Colon (tissue), 2 donors: ENCODE data around the gene PKM.

Experiments used
- FAIRE-seq: peaks from 2 replicates; lab custom pipeline; 2012; peaks lifted over from hg19 to GRCh38; lab: Jason Lieb, UNC
- donor health status: control.
- donor health status: control.

PKM gene

DNA sequence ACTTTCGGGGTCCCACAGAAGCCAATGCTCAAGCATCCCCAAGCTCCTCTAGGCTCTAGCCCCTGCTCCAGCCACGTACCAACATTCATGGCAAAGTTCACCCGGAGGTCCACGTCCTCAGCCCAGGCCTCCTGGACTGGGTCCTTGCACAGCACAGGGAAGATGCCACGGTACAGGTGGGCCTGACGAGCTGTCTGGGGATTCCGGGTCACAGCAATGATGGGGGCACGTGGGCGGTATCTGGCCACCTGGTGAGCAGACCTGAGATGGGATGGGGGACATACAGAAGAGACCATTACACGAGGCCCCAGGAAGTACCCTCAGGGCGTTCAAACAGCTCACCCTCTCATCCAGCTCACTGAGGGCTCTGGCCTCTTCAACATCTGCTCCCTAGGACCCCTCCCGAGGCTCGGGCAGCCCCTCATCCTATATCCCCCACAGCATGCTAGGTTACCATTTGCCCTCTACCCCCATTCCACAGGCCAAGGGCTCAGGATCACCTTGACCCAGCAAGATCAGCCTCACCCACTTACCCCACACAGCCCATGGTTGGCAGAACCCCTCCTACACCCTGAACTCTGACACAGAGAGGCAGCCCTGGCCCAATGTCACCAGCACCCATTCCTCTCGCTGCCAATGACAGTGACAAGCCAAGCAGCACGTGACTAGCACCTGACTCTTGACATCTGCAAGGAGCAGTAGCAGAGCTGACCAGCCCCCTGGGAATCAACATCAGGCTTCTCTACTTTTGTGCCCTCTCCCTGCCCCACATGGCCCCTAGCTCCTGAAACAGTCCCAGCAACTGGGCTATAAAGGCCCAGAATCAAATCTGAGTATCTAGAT lies 30.4 kb downstream of the PKM start:
- no peak for FAIRE-seq

DNA sequence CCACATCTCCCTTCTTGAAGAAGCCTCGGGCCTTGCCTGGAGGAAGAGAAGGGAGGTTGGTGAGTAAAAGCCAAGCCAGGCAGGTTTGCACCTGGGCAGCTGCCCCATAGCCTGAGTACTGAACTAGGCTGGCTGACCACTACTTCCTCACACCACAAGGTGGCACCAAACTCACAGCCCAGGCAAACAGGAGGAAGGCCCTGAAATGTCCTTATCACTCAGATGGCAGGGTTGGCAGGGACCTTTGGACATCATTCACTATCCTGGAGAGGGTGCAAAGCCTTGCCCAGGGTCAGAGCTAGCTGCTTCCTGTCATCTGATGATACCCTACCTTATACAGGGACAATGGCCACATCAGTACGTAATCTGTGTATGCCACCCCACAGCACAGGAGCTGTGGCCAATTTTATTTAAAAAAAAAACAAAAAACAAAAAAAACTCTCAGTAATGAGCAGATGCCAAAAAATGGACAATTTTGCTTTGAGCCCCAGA lies 31.2 kb downstream of the PKM start:
- no peak for FAIRE-seq

DNA sequence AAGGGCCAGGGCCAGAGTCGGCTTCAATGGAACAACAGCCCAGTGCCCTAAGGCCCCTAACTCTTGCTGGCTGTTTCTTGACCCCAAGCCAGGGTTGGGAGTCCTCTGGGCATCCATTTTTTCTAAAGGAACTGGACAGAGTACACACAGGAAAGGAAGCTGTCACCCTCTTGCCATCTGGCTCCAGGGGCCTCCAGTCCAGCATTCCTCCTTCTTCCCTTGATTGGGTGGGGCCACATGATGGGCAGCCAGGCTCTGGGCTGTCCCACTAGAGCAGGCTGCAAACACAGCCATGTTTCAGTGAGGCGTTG lies 31.8 kb downstream of the PKM start:
- FAIRE-seq: no peak

DNA sequence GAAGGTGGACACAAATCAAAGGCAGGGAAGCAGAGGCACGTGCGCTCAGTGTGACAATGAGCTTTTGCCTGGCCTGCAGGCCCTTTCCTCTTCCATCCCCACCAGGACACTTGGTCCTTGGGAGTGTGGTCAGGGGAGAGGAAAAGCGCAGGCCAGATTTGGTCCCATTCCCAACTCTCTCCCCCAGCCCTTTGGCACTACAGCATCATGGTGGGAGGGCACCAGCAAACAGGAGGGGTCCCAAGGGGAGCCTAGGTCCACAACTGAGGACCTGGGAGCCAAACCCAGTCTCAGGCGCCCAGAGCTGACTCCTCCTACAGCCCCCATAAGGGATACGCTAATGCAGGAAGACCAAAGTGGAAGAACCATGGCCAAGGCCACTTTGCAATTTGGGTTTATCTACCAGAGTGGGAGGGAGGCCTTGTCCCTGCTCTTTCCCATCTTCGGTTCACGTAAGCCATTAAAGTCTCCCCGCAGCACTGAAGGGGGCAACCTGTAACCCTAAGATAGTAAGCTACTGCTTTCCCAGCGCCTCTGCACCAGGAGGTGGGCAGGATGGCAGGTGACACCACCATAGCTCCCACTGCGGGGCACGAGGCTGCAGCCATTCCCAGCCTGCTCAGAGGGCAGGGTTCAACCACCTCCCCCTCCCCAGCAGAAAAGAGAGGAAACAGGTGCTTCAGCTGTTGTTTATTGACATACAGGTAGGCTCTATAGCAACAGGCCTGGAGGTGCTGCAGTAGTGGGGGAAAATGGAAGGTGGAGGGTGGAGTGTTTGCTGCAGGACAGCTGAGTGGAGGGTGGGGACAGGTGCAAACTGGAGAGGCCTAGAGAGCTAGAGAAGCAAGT lies 32.4 kb downstream of the PKM start:
- no peak for FAIRE-seq

DNA sequence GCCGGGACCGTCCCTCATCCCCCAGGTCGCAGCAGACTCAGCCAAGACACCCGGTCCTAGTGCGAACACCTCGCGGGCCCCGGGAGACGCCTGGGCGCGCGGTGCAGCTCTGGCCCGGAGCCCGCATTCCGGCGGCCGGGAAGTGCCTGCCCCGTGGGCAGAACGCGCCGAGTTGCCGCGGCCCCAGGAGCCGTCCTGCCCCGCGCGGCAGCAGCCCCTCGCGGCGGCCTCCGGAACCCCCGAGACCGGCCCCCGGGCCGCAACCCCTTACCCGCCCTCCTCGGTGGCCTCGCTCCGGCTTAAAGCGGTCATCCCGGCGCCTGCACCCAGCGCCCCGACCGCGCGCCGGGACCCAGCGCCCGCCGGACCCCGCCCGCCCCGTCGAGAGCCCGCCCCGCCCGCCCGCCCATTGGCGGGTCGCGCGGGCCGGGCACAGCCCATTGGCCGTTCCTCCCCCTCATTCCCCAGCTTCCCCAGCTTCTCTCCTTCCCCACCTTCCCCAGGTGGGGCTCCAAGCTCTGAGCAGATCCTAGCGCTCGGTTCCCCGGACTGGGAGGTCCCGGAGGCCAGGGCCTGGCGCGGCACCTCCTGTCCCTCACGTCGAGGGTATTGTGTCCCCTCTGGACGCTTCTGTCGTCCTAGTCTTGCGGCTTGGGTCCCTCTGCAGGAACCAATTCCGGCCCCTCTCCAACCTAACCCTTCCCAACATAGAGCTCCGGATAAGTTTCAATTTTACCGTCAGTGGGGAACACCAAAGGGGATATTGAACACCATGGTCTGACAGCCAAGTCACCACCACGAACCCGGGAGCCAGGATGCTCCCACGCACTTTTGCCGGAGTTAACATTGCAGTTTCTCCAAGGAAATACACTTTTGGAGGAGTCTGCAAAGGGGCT lies 33.3 kb downstream of the PKM start, which contains the start of gene GRAMD2A:
Gene GRAMD2A (minus strand): TSS at position 328 of the 896 bp plus-strand sequence.
- FAIRE-seq: no peak

DNA sequence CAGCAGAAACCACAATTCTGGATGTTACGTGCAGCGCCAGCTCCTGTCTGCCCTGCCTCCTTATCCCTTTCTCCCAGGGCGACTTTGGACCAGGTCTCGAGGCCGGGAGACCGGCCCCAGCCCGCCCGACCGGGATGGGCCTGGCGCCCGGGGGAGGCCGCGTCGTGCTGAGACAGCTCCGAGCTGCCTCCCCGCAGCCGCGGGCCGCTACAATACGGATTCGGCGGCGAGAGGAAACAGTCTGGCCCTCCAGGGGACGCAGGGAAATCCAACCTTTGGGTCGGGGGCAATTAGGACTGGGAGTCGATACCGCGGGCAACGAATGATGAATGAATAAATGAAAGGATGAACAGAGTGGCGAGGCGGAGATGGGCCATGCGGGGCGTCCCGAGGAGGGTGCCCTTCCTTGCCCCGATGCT lies 33.9 kb downstream of the PKM start:
- no peak for FAIRE-seq

DNA sequence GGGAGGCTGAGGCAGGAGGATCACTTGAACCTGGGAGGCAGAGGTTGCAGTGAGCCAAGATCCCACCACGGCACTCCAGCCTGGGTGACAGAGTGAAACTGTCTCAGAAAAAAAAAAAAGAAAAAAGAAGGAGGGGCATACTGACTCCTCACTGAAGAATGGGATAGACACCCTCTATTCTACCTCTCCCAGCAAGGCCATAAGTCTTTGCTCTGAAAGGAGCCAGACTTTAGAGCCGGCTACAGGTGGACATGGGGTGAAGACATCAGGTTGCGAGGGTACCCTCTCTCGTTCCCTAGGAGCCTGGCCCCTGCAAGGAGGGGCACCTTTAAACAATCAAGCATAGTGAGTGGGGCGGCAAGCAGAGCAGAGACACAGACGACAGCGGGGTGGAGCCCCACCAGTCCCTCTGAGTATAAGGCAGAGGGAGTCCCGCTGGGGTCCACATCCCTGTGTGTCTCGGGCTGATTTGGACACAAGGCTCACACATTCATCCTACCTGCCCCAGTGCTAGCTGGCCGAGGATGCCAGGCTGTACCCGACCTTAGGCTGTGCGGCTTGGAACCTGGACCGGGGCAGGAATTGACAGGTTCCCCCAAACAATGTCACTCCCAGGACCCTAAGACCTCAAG lies 34.5 kb downstream of the PKM start:
- FAIRE-seq: no peak

DNA sequence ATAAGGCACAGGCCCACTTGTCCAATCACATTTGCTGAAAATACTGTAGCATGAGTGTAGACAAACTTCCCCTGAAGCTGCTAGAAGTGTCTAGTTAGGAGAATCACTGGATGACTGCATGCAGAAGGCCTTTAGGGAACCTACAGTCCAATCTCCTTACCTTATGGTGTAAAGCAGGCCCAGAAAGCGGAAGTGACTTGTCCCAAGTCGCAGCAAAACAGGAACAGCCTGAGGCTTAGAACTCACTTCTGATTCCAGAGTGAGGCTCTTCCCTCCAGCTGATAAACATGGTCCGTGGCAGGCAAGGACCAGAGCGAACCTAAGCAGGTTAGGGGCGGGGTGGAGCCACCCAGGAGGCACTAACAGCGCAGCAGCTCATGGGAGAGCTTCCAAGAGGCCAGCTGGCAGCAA lies 35.9 kb downstream of the PKM start:
- no peak for FAIRE-seq

DNA sequence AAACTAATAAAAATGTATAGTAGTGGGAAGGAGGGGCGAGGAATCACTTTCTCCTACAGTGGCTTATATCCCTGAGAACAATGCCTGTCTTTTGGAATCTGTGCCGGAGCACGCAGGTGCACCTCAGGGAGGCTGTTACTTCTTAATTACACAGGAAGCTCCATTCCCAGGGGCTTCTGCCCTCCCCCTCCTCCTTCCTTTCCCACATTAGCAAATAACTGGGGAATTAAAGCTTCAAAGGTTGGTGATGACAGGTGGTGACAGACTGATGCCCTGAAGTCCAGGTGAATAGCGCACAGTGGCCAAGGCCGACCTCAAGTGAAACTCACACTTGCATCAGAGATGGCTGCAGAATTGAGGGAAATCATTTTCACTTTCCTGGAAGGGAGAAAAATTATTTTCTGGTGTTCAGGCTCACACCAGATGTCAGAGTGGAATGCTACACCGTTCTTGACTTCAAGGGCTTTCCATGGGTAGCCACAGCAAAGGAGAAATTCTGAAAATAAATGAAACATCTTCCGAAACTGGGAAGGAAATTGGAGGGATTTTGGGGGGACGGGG lies 37.1 kb downstream of the PKM start:
- no peak for FAIRE-seq

DNA sequence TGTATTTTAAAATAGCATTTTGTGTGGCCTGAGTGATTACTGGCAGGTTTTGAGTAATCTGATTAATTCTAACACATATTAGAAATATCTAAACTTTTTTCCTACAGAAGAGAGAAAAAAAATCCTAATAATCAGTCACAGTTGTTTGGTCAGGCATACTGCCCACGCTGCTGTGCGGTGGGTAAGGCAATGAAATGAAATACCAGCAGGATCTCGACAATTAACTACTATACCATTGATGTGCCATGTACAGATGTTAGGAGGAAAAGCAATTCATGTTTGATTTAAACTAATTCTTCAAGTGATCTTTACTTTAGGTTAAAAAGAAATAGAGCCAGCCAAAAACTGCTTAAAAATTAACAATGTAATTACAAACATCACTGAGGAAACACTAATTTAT lies 38.6 kb downstream of the PKM start:
- FAIRE-seq: no peak

DNA sequence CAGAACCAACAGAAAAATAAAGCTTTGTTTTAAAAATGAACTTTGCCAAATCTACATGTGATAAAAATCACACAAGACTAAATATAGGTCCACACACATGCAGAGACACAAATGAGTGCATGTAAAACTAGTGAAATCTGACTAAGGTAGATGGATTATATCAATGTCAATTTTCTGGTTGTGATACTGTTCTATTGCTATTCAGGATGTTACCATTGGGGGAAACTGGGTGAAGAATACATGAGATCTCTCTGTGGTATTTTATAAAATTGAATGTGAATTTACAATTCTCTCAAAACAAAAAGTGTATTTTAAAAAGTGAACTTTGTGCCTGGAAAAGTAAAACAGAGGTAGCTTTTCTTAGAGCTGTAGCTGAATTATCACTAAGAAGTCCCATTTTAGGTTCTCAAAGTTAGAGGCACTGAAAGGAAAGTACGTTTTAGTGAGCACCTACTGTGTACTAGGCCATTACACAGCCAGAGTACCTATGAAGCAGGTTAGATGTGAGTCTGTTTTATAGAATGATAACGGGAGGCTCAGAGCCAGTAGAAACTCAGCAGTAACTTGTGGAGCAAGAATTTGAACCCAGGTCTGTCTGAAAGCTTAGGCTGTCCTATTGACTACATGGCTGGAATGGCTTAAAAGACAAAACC lies 41.6 kb downstream of the PKM start:
- no peak for FAIRE-seq

DNA sequence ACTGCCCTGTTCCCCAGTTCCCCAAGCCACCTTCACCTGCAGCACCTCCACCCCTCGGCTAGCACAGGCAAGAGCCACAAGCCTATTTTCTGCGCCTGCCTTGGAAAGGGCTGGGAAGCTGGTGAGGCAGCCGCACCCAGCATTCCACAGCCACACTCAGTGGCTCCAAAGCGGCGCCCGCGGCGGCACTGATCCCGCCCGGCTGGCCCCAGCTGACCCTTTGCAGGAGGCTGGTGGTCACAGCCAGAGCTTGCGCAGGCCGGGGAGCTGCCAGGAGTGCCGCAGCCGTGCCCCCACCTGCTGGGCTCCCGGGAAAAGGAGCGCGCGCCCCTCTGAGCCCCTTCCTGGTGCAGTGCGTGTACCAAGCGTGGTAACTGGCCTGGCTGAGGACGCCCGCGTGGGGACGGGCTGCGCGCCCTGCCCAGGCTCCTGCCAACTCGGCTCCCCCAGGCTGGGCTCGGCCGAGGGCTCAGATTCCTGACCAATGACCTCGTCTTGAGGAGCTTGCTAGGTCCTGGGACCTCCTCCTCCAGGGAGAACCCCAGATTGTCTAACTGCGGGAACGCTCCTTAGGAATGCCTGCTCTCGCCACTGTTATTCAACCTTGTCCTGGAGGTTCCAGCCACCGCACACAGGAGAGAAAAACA lies 46.7 kb downstream of the PKM start:
- FAIRE-seq: no peak

DNA sequence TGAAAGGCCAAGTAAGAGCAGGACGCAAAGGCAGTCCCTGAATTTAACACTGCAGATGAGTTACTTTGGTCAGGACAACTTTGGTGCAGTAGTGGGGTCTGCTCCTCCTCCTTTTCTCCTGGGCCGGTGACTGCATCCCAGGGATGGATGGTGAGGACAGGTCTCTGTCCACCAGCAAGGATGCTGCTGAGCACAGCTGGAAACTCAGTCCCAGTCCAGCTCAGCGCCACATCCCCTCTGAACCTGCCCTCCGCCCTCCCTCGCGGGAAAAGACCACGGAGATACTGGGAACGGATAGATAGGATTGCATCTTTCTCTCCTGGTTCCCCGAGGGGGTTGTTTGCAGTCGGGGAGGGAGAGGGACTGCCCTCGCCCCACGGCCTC lies 47.2 kb downstream of the PKM start:
- FAIRE-seq: no peak

DNA sequence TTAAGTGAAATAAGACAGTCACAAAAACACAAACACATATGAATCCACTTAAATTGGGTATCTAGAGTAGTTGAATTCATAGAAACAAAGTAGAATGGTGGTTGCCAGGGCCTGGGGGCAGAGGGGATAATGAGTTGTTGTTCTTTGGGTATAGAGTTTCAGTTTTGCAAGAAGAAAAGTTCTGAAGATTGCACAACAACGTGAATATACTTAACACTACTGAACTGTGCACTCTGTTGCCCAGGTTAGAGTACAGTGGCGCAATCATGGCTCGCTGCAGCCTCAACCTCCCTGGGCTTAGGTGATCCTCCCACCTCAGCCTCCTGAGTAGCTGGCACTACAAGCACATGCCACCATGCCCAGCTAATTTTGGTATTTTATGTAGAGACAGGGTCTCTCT lies 48.3 kb downstream of the PKM start:
- no peak for FAIRE-seq

DNA sequence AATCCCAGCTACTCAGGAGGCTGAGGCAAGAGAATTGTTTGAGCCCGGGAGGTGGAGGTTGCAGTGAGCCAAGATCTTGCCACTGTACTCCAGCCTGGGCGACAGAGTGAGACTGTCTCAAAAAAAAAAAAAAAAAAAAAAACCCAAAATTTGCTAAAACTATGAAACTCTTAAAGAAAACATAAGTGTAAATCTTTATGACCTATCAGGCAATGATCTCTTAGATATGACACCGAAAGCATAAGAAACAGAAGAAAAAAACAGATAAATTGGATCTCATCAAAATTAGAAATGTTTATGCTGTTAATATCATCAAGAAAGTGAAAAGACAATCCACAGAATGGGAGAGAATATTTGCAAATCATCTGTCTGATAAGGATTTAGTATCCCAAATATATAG lies 48.7 kb downstream of the PKM start:
- no peak for FAIRE-seq

DNA sequence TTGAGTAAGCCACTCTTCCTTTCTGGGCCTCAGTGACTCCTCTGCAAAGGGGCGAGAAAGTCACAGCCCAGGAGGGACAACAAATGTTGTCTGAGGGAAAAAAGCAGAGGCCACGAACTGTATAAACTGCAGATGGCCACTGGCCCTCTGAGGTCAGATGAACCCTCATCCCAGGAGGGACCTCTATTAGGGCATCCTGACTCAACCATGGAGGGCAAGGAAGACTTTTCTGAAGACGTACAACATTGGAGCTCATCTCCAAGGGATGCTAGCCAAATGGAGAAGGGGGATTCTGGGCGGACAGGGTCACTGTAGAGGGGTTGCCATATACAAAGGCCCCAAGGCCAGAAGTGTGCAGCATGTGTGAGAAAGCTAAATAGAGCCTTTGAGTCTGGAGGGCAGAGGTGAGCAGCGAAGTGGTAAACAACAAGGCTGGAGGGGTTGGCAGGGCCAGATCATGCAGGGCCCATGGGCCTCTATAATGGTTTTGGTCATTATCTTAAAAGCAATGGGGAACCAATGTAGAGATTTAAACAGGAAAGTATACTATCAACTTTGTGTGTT lies 50.1 kb downstream of the PKM start:
- no peak for FAIRE-seq

DNA sequence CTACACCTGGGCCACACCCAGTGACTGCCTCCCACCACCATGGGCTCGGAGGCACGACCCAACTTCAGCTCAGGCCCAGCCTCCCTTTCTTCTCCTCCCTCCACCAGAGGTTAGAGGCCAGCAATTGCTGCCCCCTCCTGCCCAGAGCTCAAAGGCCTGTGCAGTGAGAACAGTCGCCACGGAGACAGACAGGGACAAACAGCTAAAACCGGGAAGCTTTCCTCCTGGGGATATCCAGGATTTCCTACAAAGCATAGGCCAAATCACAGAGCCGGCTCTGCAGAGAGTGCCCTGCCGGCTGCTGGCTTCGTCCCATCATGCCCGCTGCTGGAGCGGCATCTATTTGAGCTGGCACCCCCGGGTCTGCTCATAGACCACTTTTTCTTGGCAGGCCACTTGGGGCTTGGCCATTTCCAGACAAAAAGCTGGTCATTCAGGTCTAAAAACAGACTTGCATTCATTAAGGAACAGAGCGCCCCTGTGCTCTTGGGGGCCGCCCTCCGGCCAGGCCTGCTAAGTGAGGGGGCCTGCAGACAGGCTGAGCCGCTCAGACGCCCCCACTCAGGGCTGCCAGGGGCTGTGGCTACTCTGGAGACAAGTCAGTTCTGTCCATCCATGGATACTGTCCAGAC lies 50.9 kb downstream of the PKM start:
- FAIRE-seq: no peak

DNA sequence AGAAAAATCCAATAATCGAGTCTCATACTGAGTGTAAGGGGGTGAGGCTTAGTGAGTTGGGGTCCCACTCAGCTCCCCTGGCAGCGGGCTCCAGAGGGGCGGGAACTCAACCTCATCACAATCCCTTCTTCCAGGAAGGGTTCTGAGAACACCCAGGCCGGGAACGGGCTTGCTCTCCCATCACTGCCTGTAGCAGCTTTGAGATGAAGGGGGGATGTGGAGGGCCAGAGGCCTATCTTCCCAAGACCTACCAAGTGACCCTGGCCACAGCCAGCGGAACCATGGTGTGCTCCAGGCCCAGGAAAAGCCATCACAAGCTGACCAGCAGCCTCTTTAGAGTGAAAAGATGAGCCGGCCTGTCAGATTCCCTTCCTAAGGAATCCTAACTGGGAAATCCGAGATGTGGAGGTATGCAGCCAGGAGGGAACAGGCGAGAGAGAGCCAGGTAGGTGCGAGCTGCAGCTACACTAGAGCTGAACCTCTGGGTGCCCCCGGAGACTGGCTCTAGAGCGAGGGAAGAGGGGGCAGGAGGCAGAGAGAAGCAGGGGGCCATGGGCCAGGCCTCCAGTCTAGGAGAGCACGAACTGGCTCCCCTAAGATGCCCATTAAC lies 51.9 kb downstream of the PKM start:
- no peak for FAIRE-seq

DNA sequence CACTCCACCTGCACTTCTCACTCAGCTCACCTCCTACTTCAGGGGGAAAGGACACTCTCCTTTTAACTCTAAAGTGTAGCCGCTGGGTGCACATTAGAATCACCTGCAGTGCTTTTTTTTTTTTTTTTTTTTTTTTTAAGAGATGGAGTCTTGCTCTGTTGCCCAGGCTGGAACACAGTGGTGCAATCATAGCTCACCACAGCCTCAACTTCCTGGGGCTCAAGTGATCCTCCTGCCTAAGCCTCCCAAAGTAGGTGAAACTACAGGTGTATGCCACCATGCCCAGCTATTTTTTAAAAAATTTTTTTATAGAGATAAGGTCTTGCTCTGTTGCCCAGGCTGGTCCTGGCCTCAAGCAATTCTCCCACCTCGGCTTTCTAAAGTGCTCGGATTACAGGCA lies 54.2 kb downstream of the PKM start:
- no peak for FAIRE-seq
